GM12874 (cell line): ENCODE measurements around the gene NETO1.
A peak's percentile ranks its signal among the peaks of the same experiment; 100 is the strongest.

Experiments
- TF ChIP-seq, protein P1 (sequence below): IDR thresholded peaks from 2 replicates; pipeline ENCODE4 v1.5.1; 2011; ENCODE audit warnings: low read depth, mild to moderate bottlenecking, control low read depth, low read length, moderate library complexity; ENCODE audit not compliant: insufficient read depth

NETO1 gene

DNA sequence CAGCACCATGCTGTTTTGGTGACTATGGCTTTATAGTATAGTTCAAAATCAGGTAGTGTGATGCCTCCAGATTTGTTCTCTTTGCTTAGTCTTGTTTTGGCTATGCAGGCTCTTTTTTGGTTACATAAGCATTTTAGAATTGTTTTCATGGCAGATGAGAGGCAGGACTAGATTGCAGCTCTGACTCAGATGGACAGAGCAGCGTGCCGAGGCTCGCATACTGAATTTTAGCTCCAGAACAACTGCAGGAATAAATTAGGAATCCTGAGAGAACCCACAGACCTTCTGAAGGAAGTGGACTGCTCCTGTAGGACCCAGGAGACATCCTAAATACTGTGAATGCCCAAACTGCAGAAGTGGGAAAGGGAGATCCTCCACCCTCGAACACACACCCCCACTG, 141.6 kb downstream of the NETO1 start:
- TF ChIP-seq, protein P1, sequence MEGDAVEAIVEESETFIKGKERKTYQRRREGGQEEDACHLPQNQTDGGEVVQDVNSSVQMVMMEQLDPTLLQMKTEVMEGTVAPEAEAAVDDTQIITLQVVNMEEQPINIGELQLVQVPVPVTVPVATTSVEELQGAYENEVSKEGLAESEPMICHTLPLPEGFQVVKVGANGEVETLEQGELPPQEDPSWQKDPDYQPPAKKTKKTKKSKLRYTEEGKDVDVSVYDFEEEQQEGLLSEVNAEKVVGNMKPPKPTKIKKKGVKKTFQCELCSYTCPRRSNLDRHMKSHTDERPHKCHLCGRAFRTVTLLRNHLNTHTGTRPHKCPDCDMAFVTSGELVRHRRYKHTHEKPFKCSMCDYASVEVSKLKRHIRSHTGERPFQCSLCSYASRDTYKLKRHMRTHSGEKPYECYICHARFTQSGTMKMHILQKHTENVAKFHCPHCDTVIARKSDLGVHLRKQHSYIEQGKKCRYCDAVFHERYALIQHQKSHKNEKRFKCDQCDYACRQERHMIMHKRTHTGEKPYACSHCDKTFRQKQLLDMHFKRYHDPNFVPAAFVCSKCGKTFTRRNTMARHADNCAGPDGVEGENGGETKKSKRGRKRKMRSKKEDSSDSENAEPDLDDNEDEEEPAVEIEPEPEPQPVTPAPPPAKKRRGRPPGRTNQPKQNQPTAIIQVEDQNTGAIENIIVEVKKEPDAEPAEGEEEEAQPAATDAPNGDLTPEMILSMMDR = no peak

DNA sequence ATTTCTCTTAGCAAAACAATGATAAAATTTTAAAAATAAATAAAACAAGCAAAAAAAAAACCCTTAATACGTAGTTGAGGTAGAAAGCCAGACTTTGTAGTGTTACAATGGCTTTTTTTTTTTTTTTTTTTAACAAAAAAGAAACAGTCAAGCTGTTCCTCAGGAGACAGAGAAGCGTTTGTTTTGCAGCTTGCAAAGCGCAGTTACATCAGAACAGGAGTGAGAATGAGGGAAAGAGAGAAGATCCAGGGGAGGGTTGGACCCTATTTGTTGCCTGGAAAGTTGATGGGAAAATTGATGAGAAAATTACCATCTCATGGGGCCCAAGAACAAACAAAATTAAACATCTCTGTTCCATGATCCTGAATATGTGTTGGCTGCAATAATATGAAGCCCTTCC, 146.5 kb downstream of the NETO1 start:
- TF ChIP-seq, protein P1 = no peak

DNA sequence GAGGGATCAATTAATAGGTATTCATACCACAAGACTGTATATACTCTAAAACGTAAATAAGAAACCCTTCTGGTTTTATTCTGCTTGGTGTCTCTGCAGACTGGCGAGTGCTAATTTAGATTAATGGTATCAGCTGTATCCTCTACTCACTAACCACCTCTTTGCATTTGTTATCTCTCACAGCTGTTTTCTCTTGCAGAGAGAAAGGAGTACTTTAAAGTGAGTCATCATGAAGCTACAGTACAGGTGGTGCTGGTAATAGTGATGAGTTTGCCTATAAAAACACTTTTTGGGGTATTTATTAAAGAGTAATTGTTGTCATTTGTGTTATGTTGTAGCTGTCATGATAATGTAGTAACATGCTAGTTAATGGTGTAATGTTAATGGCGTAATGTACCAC, 147.7 kb downstream of the NETO1 start:
- TF ChIP-seq, protein P1 = no peak

DNA sequence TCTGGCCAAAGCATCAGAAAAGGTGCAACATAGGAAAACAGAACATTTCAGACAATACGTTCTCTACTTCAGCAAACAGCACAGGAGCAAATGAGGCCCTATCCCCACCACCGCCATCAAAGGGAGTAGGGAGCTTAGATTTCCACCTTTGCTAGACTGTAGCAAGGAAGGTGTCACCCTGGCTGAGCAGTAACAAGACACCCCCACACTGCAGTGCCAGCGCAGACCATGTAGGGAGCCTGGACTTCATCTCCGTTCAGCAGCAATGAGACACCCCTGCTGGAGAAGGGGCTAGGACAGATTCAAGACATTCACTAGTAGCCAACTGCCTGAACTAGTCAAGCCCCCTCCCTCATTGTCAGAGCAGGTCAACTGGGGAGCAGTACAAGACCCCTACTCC, 163.6 kb downstream of the NETO1 start:
- TF ChIP-seq, protein P1 = no peak

DNA sequence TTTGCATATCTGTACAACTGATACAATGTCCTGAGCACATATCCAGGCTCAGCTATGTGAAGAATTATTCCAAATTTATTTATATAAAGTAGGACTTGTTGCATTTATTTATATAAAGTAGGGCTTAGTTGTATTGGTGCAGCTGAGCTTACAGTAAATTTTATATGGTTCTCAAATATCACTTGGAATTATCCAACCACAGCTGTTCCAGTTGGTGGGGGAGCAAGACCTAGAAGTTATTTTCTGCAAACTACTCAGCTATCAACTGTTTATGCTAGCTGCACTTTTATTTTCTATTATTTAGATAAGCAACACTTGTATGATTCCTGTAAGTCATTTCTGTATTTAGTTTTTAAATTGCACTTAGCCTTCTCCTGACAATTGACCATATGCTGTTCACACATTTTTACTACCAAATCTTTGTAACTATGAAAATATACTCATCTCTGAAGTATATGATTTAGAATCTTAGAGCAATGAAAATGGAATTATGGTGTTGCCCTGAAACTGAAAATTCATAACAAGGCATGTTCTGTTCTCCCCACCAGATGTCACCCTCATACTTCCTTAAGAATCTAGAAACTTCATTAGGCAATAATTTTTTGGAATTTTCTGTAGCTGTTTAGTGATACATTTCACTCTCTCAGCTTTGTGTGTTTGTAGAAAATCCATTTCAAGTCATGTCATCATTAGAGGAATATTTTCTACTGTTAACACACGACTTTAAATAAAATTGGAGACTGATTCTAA, 166.7 kb downstream of the NETO1 start:
- TF ChIP-seq, protein P1 = 0 out of 2 replicates have a peak, but pooled peaks have one; percentile 8

DNA sequence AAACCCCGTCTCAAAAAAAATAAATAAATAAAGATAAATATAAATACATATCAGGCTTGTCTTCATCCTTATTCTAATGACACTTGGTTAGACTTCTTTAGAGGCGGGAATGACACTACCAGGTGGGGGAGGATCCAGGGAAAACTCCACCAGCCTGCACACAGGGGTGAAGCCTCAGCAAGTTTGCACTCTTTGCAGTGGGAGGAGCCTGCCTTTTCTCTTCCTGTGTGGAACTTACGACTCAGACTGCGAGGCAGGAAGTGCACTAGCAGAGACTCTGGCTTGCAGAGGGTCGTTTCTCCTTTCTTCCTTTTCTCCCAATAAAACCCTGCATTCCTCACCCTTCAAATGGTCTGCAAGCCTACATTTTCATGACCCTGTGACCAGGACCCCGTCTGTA, 170.1 kb downstream of the NETO1 start:
- TF ChIP-seq, protein P1 = no peak

DNA sequence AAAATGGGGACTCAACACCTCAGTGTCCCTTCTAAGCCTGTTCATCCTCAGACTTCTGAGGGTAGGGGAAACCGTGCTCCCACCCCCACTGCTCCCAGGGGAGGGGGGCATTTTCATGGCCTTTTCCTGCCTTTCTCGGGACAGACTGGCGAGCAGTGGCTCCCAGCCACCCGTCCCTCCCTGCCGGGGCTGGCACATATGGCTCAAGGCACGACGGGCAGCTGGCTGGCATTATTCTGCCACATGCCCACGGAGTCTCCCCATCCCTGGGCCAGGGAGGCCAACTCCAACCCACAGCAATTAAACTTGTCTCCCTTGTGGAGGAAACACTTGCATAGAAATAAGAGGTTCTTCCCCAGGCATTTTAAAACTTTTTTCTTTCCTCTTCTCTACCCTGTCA, 175.2 kb downstream of the NETO1 start:
- TF ChIP-seq, protein P1 = no peak
